ENCODE data around the gene SYT1.
"Not testable (repeated sequence)": the region's sequence is repeated elsewhere in the genome, so short reads cannot be mapped to it uniquely, and the experiment has no call there.

The SYT1 gene

GRCh38 chr12:78977304-78977867 is 112.8 kb downstream of the SYT1 start:
- DNase-seq, result no peak

GRCh38 chr12:78994168-78994791 is 129.7 kb downstream of the SYT1 start:
- no peak for DNase-seq

GRCh38 chr12:79000501-79000900 is 135.9 kb downstream of the SYT1 start:
- DNase-seq, result no peak

- DNase-seq, result no peak
Measured at GRCh38 chr12:79001404-79001803, 136.8 kb downstream of the SYT1 start.

- peak; percentile 7 for DNase-seq
Measured at GRCh38 chr12:79006306-79006705, 141.7 kb downstream of the SYT1 start.

GRCh38 chr12:79008591-79008990 is 144.0 kb downstream of the SYT1 start:
- no peak for DNase-seq

- DNase-seq, result no peak
Measured at GRCh38 chr12:79012636-79013035, 148.1 kb downstream of the SYT1 start.

GRCh38 chr12:79016181-79016580 is 151.6 kb downstream of the SYT1 start:
- no peak for DNase-seq

- DNase-seq, result no peak
Measured at GRCh38 chr12:79019672-79020071, 155.1 kb downstream of the SYT1 start.

GRCh38 chr12:79020106-79020505 is 155.5 kb downstream of the SYT1 start:
- DNase-seq, result no peak

GRCh38 chr12:79021021-79021420 is 156.4 kb downstream of the SYT1 start:
- no peak for DNase-seq

- no peak for DNase-seq
Measured at GRCh38 chr12:79023261-79023660, 158.7 kb downstream of the SYT1 start.

- DNase-seq, result no peak
Measured at GRCh38 chr12:79023784-79024183, 159.2 kb downstream of the SYT1 start.

- DNase-seq, result no peak
Measured at GRCh38 chr12:79033788-79034187, 169.2 kb downstream of the SYT1 start.

- not testable (repeated sequence) for DNase-seq
Measured at GRCh38 chr12:79044748-79045147, 180.2 kb downstream of the SYT1 start.

GRCh38 chr12:79045149-79045703 is 180.7 kb downstream of the SYT1 start:
- not testable (repeated sequence) for DNase-seq

- DNase-seq, result no peak
Measured at GRCh38 chr12:79046021-79046420, 181.4 kb downstream of the SYT1 start.

- DNase-seq, result no peak
Measured at GRCh38 chr12:79048962-79049361, 184.4 kb downstream of the SYT1 start.

GRCh38 chr12:79053394-79053793 is 188.8 kb downstream of the SYT1 start:
- DNase-seq, result no peak

GRCh38 chr12:79055926-79056674 is 191.5 kb downstream of the SYT1 start:
- peak; percentile 69 for DNase-seq

GRCh38 chr12:79056775-79057174 is 192.2 kb downstream of the SYT1 start:
- peak; percentile 63 for DNase-seq

- DNase-seq, result no peak
Measured at GRCh38 chr12:79057540-79057939, 193.0 kb downstream of the SYT1 start.

- peak; percentile 67 for DNase-seq
Measured at GRCh38 chr12:79058342-79058741, 193.8 kb downstream of the SYT1 start.

- DNase-seq, result no peak
Measured at GRCh38 chr12:79059557-79059956, 195.0 kb downstream of the SYT1 start.

All from fibroblast of skin of right quadriceps (primary cell).